Thyroid gland (tissue), 4 donors: Measurements from ENCODE around the gene ENDOV. TPM values are rescaled to one million over a fixed set of nuclear protein-coding genes. Genes with fewer than 3 reads are reported as not detected.

Experiments
- DNase-seq, 2 donors: peaks; one replicate each; pipeline ENCODE4 v3.0.0-alpha.2; 2019
- H3K27ac ChIP-seq, 3 donors: fragments of 200-600 bp; sonication (generic); 1 replicate in 2 of 3; 2 replicates in 1 of 3; pipeline ENCODE4 v1.5.1; 2016 to 2019; ENCODE audit warnings: mild to moderate bottlenecking in 1 of 3, moderate library complexity in 1 of 3
- H3K27me3 ChIP-seq: fragments of 200-600 bp; sonication (generic); one replicate; pipeline ENCODE4 v1.5.1; 2019
- H3K36me3 ChIP-seq, 2 donors: fragments of 200-600 bp; sonication (generic); one replicate each; pipeline ENCODE4 v1.5.1; 2016 to 2019
- H3K4me1 ChIP-seq, 2 donors: fragments of 200-600 bp; sonication (generic); one replicate each; pipeline ENCODE4 v1.5.1; 2017 to 2019
- H3K4me3 ChIP-seq, 3 donors: fragments of 200-600 bp; sonication (generic); replicated peaks in 1 of 3; 1 replicate in 2 of 3; 2 replicates in 1 of 3; pipeline ENCODE4 v1.5.1; 2016; ENCODE audit warnings: mild to moderate bottlenecking in 1 of 3
- H3K9me3 ChIP-seq: fragments of 200-600 bp; sonication (generic); one replicate; pipeline ENCODE4 v1.5.1; 2017
- CTCF ChIP-seq, 6 experiments: fragments of 200-600 bp in 3 of 6; fragments of 450-650 bp in 3 of 6; sonication (generic) in 3 of 6; IDR thresholded peaks; one replicate each; pipeline ENCODE4 v1.5.1; 2016 to 2019; ENCODE audit warnings: antibody characterized with exemption in 6 of 6, mild to moderate bottlenecking in 2 of 6, inconsistent platforms in 1 of 6, moderate library complexity in 1 of 6
- POLR2A ChIP-seq, 2 donors: fragments of 450-650 bp; IDR thresholded peaks; one replicate each; pipeline ENCODE4 v1.6.1; 2017; ENCODE audit warnings: antibody characterized with exemption in 2 of 2, mild to moderate bottlenecking in 2 of 2, moderate library complexity in 1 of 2
- WGBS, 2 donors: methylation state at CpG; one replicate each; pipeline ENCODE4 v1.1.5; 2017; 5-methylcytosine and 5-hydroxymethylcytosine counted together
- intact Hi-C: fragments of 100-400 bp; cut with DNase I; formaldehyde crosslinking; loops from one replicate; pipeline ENCODE4 v1.15.1; 2023
- total RNA-seq, 4 donors: library from RNA; depleted of rRNA; stranded (reverse); fragments of >200 nt; gene quantifications; one replicate each; pipeline ENCODE4 v1.2.3, GENCODE V29; 2016

The ENDOV gene
- total RNA-seq, 4 donors from 2014 or later: 18.8 to 37.1 (median 21.2) TPM

DNA sequence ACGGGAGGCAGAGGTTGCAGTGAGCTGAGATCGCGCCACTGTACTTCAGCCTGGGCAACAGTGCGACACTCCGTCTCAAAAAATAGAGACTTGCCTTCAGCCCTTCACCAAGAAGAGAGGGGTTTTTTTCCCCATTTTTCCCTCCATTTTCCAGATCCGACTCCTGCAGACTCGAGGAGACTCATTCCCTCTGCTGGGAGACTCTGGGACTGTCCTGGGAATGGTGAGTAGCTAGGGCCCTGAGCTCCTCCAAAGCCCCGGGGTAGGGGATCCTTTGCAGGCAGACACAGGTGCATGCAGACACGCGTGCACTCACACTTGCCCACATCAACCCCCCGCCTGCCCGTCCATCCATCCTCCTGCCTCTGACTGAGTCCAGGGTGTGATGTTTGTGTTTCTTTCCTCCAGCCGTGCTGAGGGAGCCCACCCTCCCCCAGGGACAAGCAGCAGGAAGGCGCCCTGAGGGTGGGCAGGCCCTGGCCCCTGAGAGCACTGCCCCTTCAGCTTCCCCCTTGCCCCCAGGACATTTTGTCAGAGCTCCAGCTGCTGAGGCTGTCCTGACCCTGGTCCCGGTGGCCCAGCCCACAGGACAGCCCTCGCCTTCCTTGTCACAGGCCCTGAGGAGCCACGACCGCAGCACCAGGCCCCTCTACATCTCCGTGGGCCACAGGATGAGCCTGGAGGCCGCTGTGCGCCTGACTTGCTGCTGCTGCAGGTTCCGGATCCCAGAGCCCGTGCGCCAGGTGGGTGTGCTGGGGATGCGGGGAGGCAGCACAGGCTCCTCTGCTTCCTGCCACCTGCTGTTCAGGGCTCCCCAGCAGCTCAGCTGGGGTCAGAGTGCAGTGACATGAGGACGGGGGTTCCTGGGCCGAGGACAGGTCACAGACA is 10.2 kb downstream of the ENDOV start:
- Histone ChIP-seq H3K4me1 (peaks cover 0 to 6% of the 10 kb centered on the region in 2 donors), H3K36me3 (no peaks in the 10 kb centered on the region), H3K27ac (no peak overlapping the region), H3K27me3 (no peaks in the 10 kb centered on the region), H3K9me3 (no peaks in the 10 kb centered on the region), H3K4me3 (no peak overlapping the region)
- intact Hi-C loops: loop anchor here (5.0 to 10.0 kb wide), 4 partner anchors 152 to 680 kb away; no protein-coding TSS in a partner anchor
- TF ChIP-seq POLR2A (IDR thresholded peaks at IDR 0.05) (no peak), CTCF (IDR thresholded peaks at IDR 0.05) (no peak)
- no peak for DNase-seq
- WGBS, 2 donors: 68 to 76% methylated on average over 13 to 24 of the region's 27 CpGs

DNA sequence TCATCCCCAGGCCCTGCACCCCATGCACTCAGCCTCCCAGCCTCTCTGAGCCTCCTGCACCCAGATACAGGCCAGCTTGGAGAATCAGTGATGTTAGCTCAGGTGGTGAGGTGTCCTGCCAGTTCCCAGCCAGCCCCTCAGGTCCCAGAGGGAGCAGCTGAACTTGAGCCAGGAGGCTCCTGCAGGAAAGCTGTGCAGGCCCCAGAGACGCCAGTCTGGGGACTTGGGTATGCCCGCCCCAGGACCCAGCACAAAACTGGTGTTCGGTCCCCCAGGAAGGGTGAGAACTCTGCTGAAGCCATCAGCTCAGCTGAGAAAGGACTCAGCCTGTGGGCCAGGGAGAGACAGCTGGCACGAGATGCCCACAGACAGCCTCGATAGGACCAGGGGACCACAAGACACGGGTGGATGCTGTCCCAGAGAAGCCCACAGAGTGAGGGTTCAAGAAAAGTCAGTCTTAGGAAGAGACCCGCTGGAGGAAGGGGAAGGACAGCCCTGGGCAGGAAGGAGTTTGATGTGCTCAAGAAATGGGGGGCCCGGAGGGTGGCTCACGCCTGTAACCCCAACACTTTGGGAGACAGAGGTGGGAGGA is 11.0 kb downstream of the ENDOV start:
- Histone ChIP-seq H3K27ac (no peak overlapping the region), H3K36me3 (no peaks in the 10 kb centered on the region), H3K4me1 (peaks cover 0 to 6% of the 10 kb centered on the region in 2 donors), H3K4me3 (no peak overlapping the region), H3K9me3 (no peaks in the 10 kb centered on the region), H3K27me3 (no peaks in the 10 kb centered on the region)
- intact Hi-C loops: loop anchor here (5.0 to 10.0 kb wide), 4 partner anchors 151 to 679 kb away; no protein-coding TSS in a partner anchor
- no peak for DNase-seq
- TF ChIP-seq CTCF (IDR thresholded peaks at IDR 0.05) (no peak), POLR2A (IDR thresholded peaks at IDR 0.05) (no peak)
- 87 to 91% methylated on average over 8 to 9 of the region's 9 CpGs for WGBS, 2 donors

- H3K9me3 ChIP-seq: no peaks in the 10 kb centered on the region
- 50 to 74% methylated on average over 13 to 14 of the region's 24 CpGs for WGBS, 2 donors
- H3K27ac ChIP-seq: no peak overlapping the region
- no peaks in the 10 kb centered on the region for H3K36me3 ChIP-seq
- TF ChIP-seq POLR2A (IDR thresholded peaks at IDR 0.05): no peak
- peak; percentile 89 to 98 (median 94) for TF ChIP-seq CTCF (IDR thresholded peaks at IDR 0.05)
- peaks cover 0 to 6% of the 10 kb centered on the region in 2 donors for H3K4me1 ChIP-seq
- peak; percentile 58 to 72 for DNase-seq
- no peak overlapping the region for H3K4me3 ChIP-seq
- H3K27me3 ChIP-seq: no peaks in the 10 kb centered on the region
- intact Hi-C loops: loop anchor here (5.0 to 10.0 kb wide), 4 partner anchors 151 to 678 kb away; no protein-coding TSS in a partner anchor
Measured at GRCh38 chr17:80426671-80427326, 11.8 kb downstream of the ENDOV start.

DNA sequence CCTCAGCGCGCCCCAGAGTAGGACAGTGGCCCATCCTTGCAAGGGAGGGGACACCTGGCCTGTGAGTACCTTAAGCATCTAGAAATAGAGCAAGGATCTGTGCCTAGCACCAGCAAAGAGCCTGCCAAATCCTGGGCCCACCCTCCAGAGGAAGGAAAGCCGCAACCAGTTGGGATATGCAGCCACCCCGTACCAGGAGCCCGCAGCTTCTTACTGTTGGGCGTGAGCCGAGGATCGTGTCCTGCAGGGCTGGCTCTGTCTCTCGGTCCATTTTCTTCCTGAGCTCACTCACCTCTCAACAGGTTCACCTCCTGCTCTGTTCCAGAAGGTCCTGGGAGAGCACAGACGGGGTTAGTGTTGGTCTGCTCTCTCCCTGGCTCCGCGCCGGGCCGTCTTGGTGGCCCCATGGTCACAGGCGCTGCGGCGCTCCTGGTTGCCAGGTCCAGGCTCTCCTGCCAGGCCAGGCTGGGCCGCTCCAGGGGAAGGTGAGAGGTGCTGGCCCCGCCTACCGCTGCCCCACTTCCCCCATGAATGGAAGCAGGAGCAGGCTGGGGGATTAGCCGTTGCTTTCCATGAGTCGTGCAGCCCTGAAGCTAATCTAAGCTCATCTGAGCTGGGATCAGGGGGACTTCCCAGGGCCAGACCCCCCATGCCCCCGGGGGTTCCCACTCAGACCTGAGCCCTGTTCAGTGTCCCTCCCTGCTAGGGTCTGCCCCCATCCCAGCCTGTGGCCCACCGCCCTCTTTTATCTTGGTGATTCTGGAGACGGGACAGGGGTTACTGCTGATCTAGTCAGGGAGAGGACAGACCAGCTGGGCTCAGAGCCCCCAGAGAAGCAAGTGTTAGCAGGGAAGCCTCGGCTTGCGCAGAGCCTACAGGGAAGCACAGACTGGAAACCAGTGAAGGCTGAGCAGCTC is 12.7 kb downstream of the ENDOV start:
- 69 to 90% methylated on average over 4 to 25 of the region's 27 CpGs for WGBS, 2 donors

More for the DNA sequence above, 12.7 kb downstream of the ENDOV start:
- Histone ChIP-seq H3K36me3 (no peaks in the 10 kb centered on the region), H3K27me3 (no peaks in the 10 kb centered on the region), H3K4me1 (peaks cover 0 to 6% of the 10 kb centered on the region in 2 donors), H3K27ac (no peak overlapping the region), H3K9me3 (no peaks in the 10 kb centered on the region), H3K4me3 (no peak overlapping the region)
- intact Hi-C loops: loop anchor here (5.0 to 10.0 kb wide), 4 partner anchors 150 to 677 kb away; no protein-coding TSS in a partner anchor
- no peak for TF ChIP-seq POLR2A (IDR thresholded peaks at IDR 0.05)
- TF ChIP-seq CTCF (IDR thresholded peaks at IDR 0.05): no peak
- DNase-seq: no peak
